T1000 (cell line): ENCODE measurements around the gene SLC25A38.

Experiments used
- DNase-seq: peaks from one replicate; lab custom pipeline; 2025; ENCODE audit warnings: mixed read lengths; lab: John Stamatoyannopoulos, UW

SLC25A38 gene

DNA sequence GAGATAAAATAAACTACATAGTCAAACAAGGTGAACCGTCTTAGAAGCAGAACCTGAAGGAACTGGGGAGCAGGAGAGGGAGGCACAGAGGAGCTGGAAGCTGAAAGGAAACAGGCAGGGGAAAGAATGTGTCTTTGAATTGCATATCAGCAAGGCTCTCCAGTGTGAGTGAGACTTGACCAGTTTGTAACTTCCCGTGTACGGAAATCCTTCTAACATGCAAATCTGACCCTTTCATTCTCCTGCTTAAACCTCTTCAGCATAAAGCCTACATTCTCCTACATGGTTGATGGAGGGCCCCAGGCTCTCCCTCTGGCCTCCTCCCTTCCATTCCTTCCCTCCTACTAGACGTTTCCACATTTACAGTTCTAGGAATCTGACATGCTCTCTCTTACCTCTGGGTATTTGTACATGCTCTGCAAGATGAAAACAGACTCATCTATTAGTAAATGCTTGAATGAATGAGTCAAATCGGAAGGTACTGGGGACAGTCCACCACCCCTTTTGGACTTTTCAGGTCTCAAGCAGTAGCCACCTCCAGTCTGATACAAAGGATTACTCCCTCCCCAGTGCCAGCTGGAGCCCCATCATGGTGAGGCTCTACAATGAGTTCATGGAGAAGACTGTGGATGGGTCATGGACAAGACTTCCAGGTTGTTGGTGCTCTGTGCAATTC, 6.1 kb upstream of the SLC25A38 start:
- DNase-seq, result no peak

- DNase-seq, result no peak
Measured at GRCh38 chr3:39378088-39378487, 5.1 kb upstream of the SLC25A38 start.

DNA sequence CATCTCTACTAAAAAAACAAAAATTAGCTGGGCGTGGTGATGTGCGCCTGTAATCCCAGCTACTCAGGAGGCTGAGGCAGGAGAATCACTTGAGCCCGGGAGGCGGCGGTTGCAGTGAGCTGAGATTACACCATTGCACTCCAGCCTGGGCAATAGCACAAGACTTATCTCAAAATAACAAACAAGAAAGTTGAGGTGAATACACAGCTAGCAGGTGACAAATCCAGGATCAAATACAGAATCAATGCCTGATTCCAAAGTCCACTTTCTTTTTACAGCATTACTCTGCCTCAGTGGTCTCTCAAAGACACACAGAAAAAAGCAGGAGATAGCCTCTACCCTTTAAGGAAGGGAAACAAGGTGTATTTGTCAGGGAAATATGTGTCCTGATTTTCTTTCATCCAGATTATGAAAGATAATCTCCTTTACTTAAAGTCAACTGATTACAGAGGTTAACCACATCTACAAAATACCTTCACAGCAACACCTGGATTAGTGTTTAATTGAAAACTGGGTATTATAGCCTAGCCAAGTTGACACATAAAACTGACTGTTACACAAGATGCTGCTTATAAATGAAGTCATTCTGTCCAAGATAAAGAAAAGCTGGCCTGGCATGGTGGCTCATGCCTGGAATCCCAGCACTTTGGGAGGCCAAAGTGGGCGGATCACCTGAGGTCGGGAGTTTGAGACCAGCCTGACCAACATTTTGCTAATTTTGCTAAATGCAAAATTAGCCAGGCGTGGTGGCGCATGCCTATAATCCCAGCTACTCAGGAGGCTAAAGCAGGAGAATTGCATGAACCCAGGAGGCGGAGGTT, 4.0 kb upstream of the SLC25A38 start:
- DNase-seq, result no peak

DNA sequence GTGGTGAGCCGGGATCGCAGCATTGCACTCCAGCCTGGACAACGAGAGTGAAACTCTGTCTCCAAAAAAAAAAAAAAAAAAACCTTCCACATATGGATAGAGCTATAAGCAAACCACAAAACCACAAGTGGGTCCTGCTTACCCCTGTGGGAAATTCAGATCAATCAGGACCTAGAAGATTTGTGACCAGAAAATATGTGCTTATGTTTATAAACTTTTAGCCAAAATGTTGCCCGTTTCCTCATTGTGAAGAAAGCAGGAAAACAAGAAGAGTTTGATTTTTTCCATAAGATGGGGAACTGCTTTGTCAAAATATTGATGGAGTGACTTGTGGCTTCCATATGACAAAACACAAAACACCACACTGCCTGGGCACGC, 3.4 kb upstream of the SLC25A38 start:
- DNase-seq, result no peak

DNA sequence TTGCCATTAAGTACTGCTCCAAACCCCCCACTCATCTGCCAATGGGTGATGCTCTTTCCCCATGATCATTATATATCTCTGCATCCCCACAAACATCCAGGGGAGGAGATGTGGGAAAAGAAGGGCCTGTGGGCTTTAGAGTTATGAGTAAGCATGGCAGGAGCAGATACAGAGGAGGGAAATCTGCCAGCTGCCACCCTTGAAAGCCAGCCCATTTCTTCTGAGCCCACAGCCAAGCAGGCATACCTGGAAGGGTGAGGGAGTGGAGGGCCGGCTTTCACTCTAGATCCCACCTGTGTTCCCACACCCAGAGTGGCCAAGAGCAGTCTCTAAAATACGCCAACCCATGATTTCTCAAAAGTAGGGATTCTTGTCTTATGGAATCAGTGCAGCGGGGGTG, 1.7 kb upstream of the SLC25A38 start:
- no peak for DNase-seq

DNA sequence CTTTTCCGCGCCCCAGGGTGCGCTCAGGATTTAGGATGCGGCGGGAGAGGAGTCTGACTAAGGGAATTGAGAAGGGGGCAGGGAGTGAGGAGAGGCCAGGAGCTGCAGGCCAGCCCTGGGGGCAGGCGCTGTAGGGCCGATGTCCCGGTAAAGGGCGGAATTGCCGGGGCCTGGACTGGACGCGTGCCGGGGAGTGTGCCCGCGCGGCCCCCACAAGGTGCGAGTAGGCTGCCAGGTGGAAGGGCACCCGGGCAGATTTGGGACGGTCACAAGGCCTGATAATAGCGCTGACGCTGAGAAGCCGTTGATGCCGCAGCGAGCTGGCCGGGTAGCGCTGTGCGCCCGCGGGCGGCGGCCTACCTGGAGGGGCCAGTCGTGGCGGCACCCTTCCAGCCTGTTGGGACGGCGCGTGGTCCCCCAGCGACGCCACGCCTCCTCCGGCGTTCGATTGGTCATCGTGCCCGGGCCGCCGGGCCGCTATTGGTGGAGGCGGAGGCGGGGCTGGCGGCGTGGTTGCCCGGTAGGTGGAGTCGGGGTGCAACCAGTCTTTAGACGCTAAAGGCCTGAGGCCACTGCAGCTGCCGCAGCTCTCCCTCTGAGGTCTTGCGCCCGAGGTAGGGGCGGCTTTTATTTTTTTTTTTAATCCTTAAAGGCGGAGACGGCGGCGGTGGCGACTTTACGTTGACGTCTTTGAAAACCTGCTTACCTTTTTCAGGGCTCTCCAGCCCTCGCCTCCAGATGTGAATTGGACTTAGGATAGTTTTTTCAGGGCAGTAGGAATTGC, 903 bp downstream of the SLC25A38 start:
- DNase-seq, result no peak

DNA sequence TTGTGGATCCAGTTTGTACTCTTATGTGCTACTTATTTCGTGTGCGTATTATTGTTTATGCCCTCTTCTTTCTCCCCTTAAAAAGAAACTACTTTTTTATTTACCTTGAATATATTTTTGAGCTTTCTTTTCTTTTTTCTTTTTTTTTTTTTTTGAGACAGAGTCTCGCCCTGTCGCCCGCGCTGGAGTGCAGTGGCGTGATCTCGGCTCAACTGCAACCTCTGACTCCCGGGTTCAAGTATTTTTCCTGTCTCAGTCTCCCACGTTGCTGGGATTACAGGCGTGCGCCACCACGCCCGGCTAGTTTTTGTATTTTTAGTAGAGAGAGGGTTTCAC, 1.5 kb downstream of the SLC25A38 start:
- DNase-seq, result no peak

- no peak for DNase-seq
Measured at GRCh38 chr3:39385456-39386090, 2.4 kb downstream of the SLC25A38 start.

- DNase-seq, result no peak
Measured at GRCh38 chr3:39386318-39386717, 3.1 kb downstream of the SLC25A38 start.

DNA sequence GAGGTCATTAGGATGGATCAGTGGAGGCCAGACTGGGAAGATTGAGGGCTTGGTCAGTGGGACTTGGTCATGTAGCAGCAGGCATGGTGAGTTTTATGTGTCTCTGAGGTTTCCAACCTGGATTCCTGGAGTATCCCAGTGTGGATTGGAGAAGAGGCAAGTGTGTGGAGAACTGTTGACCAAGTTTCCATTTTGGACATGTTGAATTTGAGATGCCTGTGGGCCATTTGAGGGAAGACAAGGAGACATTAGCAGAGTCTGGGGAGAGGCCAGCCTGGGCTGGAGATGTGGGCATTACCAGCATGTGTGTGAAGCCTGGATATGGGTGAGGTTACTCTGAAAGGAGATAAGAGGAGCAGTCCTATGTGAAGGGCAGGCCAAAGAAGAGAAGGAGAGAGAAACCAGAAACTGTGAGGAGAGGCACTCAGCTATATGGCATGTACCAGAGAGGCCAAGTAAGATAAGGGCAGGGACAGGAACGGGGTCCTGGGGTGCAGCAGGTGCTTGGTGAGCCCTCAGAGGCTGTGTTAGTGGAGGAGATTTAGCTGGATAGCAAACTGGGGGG, 4.3 kb downstream of the SLC25A38 start:
- no peak for DNase-seq

DNA sequence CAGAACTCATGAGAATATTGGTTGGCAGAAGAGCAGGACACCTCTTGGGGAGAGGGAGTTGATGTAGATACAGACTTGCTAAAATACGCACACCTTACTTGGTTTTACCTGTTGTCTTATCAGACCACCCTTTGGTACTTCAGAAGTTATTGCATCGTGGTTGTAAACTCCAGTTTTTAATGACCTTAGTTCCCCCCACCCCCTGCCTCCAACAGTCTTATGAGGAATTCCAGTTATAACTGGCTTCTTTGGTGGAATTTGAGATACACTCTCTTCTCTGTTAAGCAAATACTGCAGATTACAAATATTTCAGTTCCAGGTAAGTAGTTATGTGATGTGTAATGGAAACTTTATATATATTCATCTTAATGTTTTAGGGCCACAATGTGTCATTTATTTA, 5.0 kb downstream of the SLC25A38 start:
- DNase-seq, result no peak

DNA sequence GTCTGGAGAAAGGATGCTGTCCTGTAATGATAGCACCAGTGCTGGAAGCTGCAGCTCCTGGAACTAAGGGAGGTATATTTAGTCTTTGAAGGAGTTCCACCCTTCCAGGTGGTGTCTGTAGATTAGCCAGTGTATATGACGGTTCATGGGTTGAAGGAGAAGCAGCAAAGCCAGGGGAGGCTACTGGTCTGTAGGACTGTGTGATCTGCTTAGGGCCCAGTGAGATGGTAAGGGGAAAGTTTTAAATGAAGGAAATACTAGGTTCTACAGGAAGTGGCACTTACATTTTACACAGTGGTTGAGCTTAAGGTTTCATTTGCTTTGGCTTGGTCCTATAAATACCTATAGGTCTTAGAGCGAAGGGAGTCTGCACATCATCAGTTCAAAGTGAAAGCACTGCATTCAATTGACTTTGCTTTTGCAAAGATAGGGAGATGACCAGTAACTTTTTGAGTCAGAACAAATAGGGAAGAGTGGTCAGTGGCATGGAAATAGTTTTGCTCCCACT, 5.6 kb downstream of the SLC25A38 start:
- no peak for DNase-seq

- no peak for DNase-seq
Measured at GRCh38 chr3:39390181-39390580, 7.0 kb downstream of the SLC25A38 start.

GRCh38 chr3:39396690-39397089, 13.5 kb downstream of the SLC25A38 start:
- no peak for DNase-seq

- no peak for DNase-seq
Measured at GRCh38 chr3:39398700-39399099, 15.5 kb downstream of the SLC25A38 start.

GRCh38 chr3:39401983-39402382, 18.8 kb downstream of the SLC25A38 start:
- DNase-seq, result no peak

- no peak for DNase-seq
Measured at GRCh38 chr3:39404943-39405686, 21.9 kb downstream of the SLC25A38 start.

DNA sequence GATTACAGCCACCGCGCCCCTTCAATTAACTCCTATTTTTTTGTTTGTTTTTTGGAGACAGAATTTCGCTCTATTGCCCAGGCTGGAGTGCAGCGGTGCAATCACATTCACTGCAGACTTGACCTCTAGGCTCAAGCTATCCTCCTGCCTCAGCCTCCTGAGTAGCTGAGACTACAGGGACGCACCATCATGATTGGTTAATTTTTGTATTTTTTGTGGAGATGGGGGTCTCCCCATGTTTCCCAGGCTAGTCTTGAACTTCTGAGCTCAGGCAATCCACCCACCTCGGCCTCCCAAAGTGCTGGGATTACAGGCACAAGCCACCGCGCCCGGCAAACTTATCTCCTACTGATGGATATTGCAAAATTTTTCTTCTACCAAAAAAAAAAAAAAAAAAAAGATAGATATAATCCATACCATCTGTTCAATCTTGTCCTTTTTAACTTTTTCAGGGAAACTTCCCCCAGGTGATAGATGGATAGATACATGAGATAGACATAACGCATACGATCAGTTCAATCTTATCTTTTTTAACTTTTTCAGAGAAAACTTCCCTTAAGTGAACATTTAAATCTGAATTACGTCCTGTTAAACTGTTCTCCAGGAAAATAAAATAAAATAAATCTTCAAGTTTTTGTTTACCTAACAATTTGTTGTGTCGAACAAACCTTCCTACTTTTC, 22.7 kb downstream of the SLC25A38 start:
- no peak for DNase-seq

GRCh38 chr3:39406368-39407258, 23.4 kb downstream of the SLC25A38 start, which contains the start of gene RPSA:
Gene RPSA, plus strand, starts transcription at chr3:39406720. Its CDS starts 934 bp downstream, at chr3:39407654.
- peak; percentile 93 for DNase-seq
